IMR-90 (cell line): ENCODE data around the gene KDELR3.

Experiments used
- CTCF ChIP-seq: conservative IDR thresholded peaks from 2 replicates; pipeline ENCODE4 v1.5.1; 2012; ENCODE audit warnings: mild to moderate bottlenecking, low read depth, low read length, improper control_type of control experiment
- POLR2A ChIP-seq: IDR thresholded peaks from 2 replicates; pipeline ENCODE4 v1.6.1; 2012; ENCODE audit warnings: mild to moderate bottlenecking, low read depth, low read length
- RFX5 ChIP-seq: IDR thresholded peaks from 2 replicates; pipeline ENCODE4 v1.8.0; 2012; ENCODE audit warnings: low read depth, mild to moderate bottlenecking, low read length, moderate library complexity
- SMC3 ChIP-seq: fragments of 150-350 bp; IDR thresholded peaks from 2 replicates; pipeline ENCODE4 v1.6.1; 2016; ENCODE audit warnings: low read depth, mild to moderate bottlenecking, antibody characterized with exemption, low read length, moderate library complexity

- TF ChIP-seq POLR2A (no peak), CTCF (no peak), SMC3 (no peak), RFX5 (no peak)
These were observed 21.2 kb downstream of the KDELR3 start for GRCh38 chr22:38489142-38489541.
